HEK293 (cell line): ENCODE results near the gene DCT.

Experiments used
- GLIS2 ChIP-seq: fragments of 450-650 bp; formaldehyde crosslinking; IDR thresholded peaks from 2 replicates; pipeline ENCODE4 v1.5.1; 2016; ENCODE audit warnings: missing biosample characterization, missing genetic modification characterization
- PRDM10 ChIP-seq: fragments of 450-650 bp; formaldehyde crosslinking; IDR thresholded peaks from 2 replicates; pipeline ENCODE4 v1.5.1; 2016; ENCODE audit warnings: missing biosample characterization, missing genetic modification characterization
- REST ChIP-seq: fragments of 450-650 bp; formaldehyde crosslinking; IDR thresholded peaks from 2 replicates; pipeline ENCODE4 v1.5.1; 2016; ENCODE audit warnings: missing biosample characterization, missing genetic modification characterization

- TF ChIP-seq REST (tag by site-specific recombination) (no peak), PRDM10 (tag by site-specific recombination) (no peak), GLIS2 (tag by site-specific recombination) (no peak)
These were observed 89.7 kb downstream of the DCT start for GRCh38 chr13:94389604-94390351.
